Measurements from ENCODE around the gene TEX48. TPM values are rescaled to one million over a fixed set of nuclear protein-coding genes. Genes with fewer than 3 reads are reported as not detected.

Gene TEX48
- polyA plus RNA-seq, 1 donor: not detected

- DNase-seq: no peak
Observed at GRCh38 chr9:114621561-114621960, 60.4 kb downstream of the TEX48 start.

- peak; percentile 22 for DNase-seq
Observed at GRCh38 chr9:114619191-114619761, 62.7 kb downstream of the TEX48 start.

GRCh38 chr9:114616684-114617520 is 65.1 kb downstream of the TEX48 start:
- DNase-seq: no peak

Other genes starting within 250 kb of the TEX48 start
- 12.4 TPM for gene WHRN, start 176.7 kb downstream of the TEX48 start, polyA plus RNA-seq (ENCODE audit: insufficient read length)
- gene ATP6V1G1, start 94.4 kb downstream of the TEX48 start, polyA plus RNA-seq (ENCODE audit: insufficient read length): 211 TPM
- gene TMEM268, start 70.9 kb downstream of the TEX48 start, polyA plus RNA-seq (ENCODE audit: insufficient read length): 10.4 TPM
- not detected for gene TEX53, start 24.4 kb downstream of the TEX48 start, polyA plus RNA-seq (ENCODE audit: insufficient read length)
- gene TNFSF15, start 123.8 kb upstream of the TEX48 start, polyA plus RNA-seq (ENCODE audit: insufficient read length): 7.5 TPM
- 0.27 TPM for gene TNFSF8, start 248.4 kb upstream of the TEX48 start, polyA plus RNA-seq (ENCODE audit: insufficient read length)